GM12878 (cell line): ENCODE results near the gene TPCN1.

Experiments
- BCL11A ChIP-seq: IDR thresholded peaks from 2 replicates; pipeline ENCODE4 v1.6.1; 2011; ENCODE audit warnings: low read depth, low read length
- CREM ChIP-seq: IDR thresholded peaks from 2 replicates; pipeline ENCODE4 v1.6.1; 2014; ENCODE audit warnings: antibody characterized with exemption, low read depth
- KLF5 ChIP-seq: fragments of 450-650 bp; IDR thresholded peaks from 2 replicates; pipeline ENCODE4 v1.6.1; 2014; ENCODE audit warnings: mild to moderate bottlenecking; ENCODE audit not compliant: partially characterized antibody
- NFXL1 ChIP-seq: fragments of 450-650 bp; IDR thresholded peaks from 2 replicates; pipeline ENCODE4 v1.6.1; 2017; ENCODE audit warnings: antibody characterized with exemption, mild to moderate bottlenecking, borderline replicate concordance
- POLR2A ChIP-seq: IDR thresholded peaks from 2 replicates; pipeline ENCODE4 v1.6.1; 2011; ENCODE audit warnings: low read depth, mild to moderate bottlenecking, low read length
- SIX5 ChIP-seq: IDR thresholded peaks from 2 replicates; pipeline ENCODE4 v1.6.1; 2011; ENCODE audit warnings: mild to moderate bottlenecking, low read depth, low read length, moderate library complexity; ENCODE audit not compliant: severe bottlenecking
- SP1 ChIP-seq: IDR thresholded peaks from one replicate; pipeline ENCODE4 v1.6.1; 2011; ENCODE audit warnings: low read depth, low read length
- SUZ12 ChIP-seq: fragments of 200-600 bp; sonication (generic); IDR thresholded peaks from one replicate; pipeline ENCODE4 v1.6.1; 2018; ENCODE audit warnings: antibody characterized with exemption, mild to moderate bottlenecking; ENCODE audit not compliant: unreplicated experiment
- TCF7 ChIP-seq: IDR thresholded peaks from 2 replicates; pipeline ENCODE4 v1.6.1; 2014; ENCODE audit warnings: antibody characterized with exemption, borderline replicate concordance
- TF ChIP-seq, protein P1 (sequence below), 3 experiments: IDR thresholded peaks in 2 of 3; conservative IDR thresholded peaks in 1 of 3; 2 replicates each; pipeline ENCODE4 v1.5.1; 2011; ENCODE audit warnings: low read depth in 3 of 3, low read length in 3 of 3, mild to moderate bottlenecking in 3 of 3, control low read depth in 2 of 3, moderate library complexity in 2 of 3, inconsistent platforms in 1 of 3, mixed read lengths in 1 of 3; ENCODE audit not compliant: control insufficient read depth in 2 of 3, insufficient read depth in 1 of 3; ENCODE audit errors: extremely low read depth in 1 of 3
- TF ChIP-seq, protein P2 (sequence below): fragments of 450-650 bp; IDR thresholded peaks from 2 replicates; pipeline ENCODE4 v1.6.1; 2017; ENCODE audit warnings: mild to moderate bottlenecking

DNA sequence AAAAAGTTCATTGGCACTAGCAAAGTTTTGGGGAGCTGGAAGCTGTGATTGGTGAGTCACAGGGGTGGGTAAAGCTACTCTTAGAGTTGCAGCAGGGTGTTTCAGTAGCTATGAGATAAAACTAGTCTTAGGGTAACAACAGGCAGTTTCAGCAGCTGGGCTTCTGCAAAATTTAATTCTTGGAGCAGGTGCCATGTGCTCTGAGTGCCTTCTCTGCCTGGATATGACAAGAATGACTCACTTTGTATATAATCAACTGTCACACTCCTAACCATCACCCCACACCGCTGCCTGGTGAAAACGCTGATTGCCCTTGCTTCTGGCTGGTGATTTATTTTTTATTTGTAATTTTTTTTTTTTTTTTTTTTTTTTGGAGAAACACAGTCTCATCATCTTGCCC, 126.6 kb downstream of the TPCN1 start:
- TF ChIP-seq SIX5 (no peak), SUZ12 (no peak), BCL11A (no peak), CREM (no peak), POLR2A (no peak), SP1 (no peak), NFXL1 (no peak), KLF5 (no peak), TCF7 (no peak)
- TF ChIP-seq, protein P1, sequence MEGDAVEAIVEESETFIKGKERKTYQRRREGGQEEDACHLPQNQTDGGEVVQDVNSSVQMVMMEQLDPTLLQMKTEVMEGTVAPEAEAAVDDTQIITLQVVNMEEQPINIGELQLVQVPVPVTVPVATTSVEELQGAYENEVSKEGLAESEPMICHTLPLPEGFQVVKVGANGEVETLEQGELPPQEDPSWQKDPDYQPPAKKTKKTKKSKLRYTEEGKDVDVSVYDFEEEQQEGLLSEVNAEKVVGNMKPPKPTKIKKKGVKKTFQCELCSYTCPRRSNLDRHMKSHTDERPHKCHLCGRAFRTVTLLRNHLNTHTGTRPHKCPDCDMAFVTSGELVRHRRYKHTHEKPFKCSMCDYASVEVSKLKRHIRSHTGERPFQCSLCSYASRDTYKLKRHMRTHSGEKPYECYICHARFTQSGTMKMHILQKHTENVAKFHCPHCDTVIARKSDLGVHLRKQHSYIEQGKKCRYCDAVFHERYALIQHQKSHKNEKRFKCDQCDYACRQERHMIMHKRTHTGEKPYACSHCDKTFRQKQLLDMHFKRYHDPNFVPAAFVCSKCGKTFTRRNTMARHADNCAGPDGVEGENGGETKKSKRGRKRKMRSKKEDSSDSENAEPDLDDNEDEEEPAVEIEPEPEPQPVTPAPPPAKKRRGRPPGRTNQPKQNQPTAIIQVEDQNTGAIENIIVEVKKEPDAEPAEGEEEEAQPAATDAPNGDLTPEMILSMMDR (IDR thresholded peaks at IDR 0.05 in 2 of 3, conservative IDR thresholded peaks at IDR 0.05 in 1 of 3; ENCODE audit: control insufficient read depth in 2 of 3, extremely low read depth in 1 of 3, insufficient read depth in 1 of 3, low read depth in 3 of 3, low read length in 3 of 3): no peak
- TF ChIP-seq, protein P2, sequence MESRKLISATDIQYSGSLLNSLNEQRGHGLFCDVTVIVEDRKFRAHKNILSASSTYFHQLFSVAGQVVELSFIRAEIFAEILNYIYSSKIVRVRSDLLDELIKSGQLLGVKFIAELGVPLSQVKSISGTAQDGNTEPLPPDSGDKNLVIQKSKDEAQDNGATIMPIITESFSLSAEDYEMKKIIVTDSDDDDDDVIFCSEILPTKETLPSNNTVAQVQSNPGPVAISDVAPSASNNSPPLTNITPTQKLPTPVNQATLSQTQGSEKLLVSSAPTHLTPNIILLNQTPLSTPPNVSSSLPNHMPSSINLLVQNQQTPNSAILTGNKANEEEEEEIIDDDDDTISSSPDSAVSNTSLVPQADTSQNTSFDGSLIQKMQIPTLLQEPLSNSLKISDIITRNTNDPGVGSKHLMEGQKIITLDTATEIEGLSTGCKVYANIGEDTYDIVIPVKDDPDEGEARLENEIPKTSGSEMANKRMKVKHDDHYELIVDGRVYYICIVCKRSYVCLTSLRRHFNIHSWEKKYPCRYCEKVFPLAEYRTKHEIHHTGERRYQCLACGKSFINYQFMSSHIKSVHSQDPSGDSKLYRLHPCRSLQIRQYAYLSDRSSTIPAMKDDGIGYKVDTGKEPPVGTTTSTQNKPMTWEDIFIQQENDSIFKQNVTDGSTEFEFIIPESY: no peak
